Neural progenitor cell (in vitro differentiated cells): ENCODE measurements around the gene PITPNM3. TPM values are rescaled to one million over a fixed set of nuclear protein-coding genes. Genes with fewer than 3 reads are reported as not detected.

Experiments
- DNase-seq: peaks from one replicate; pipeline ENCODE4 v3.0.0-alpha.2; 2016; ENCODE audit warnings: low spot score
- H2AFZ ChIP-seq: fragments of 200-600 bp; sonication (generic); replicated peaks from 2 replicates; pipeline ENCODE4 v1.6.1; 2016; ENCODE audit warnings: antibody characterized with exemption
- H3F3A ChIP-seq: fragments of 200-600 bp; sonication (generic); 2 replicates; pipeline ENCODE4 v1.6.1; 2016; ENCODE audit warnings: antibody characterized with exemption, low read depth
- H3K27ac ChIP-seq: fragments of 200-600 bp; sonication (generic); 2 replicates; pipeline ENCODE4 v1.5.1; 2016; ENCODE audit warnings: mild to moderate bottlenecking
- H3K27me3 ChIP-seq: fragments of 200-600 bp; sonication (generic); 2 replicates; pipeline ENCODE4 v1.6.1; 2016; ENCODE audit warnings: mild to moderate bottlenecking, moderate library complexity
- H3K36me3 ChIP-seq: fragments of 200-600 bp; sonication (generic); 2 replicates; pipeline ENCODE4 v1.5.1; 2016
- H3K4me1 ChIP-seq: fragments of 200-600 bp; sonication (generic); 2 replicates; pipeline ENCODE4 v1.6.1; 2016; ENCODE audit warnings: mixed run types
- H3K4me2 ChIP-seq: fragments of 200-600 bp; sonication (generic); 2 replicates; pipeline ENCODE4 v1.6.1; 2016
- H3K4me3 ChIP-seq: fragments of 200-600 bp; sonication (generic); 2 replicates; pipeline ENCODE4 v1.5.1; 2016
- H3K79me2 ChIP-seq: fragments of 200-600 bp; sonication (generic); 2 replicates; pipeline ENCODE4 v1.6.1; 2016; ENCODE audit warnings: low read depth
- H3K9ac ChIP-seq: fragments of 200-600 bp; sonication (generic); 2 replicates; pipeline ENCODE4 v1.6.1; 2016
- H3K9me3 ChIP-seq: fragments of 200-600 bp; sonication (generic); 2 replicates; pipeline ENCODE4 v1.5.1; 2016; ENCODE audit warnings: low read depth
- H4K20me1 ChIP-seq: fragments of 200-600 bp; sonication (generic); 2 replicates; pipeline ENCODE4 v1.6.1; 2016; ENCODE audit warnings: low read depth
- H3K27ac Mint-ChIP-seq: 3 replicates; pipeline ENCODE4 v1.8.0; 2021; ENCODE audit warnings: mixed read lengths
- H3K27me3 Mint-ChIP-seq: 2 replicates; pipeline ENCODE4 v1.8.0; 2022; ENCODE audit warnings: low read depth, mild to moderate bottlenecking, inconsistent platforms, moderate library complexity, mixed read lengths; ENCODE audit not compliant: insufficient read depth
- H3K36me3 Mint-ChIP-seq: 3 replicates; pipeline ENCODE4 v1.8.0; 2021; ENCODE audit warnings: mixed read lengths
- H3K4me1 Mint-ChIP-seq: 3 replicates; pipeline ENCODE4 v1.8.0; 2021; ENCODE audit warnings: mixed read lengths
- H3K4me3 Mint-ChIP-seq: 3 replicates; pipeline ENCODE4 v1.8.0; 2021; ENCODE audit warnings: mild to moderate bottlenecking, moderate library complexity, mixed read lengths
- H3K9me3 Mint-ChIP-seq: 3 replicates; pipeline ENCODE4 v1.8.0; 2020; ENCODE audit warnings: mixed read lengths
- CTCF ChIP-seq: fragments of 200-600 bp; sonication (generic); IDR thresholded peaks from 2 replicates; pipeline ENCODE4 v1.5.1; 2017; ENCODE audit warnings: antibody characterized with exemption, mild to moderate bottlenecking
- EZH2 ChIP-seq: fragments of 200-600 bp; sonication (generic); IDR thresholded peaks from 2 replicates; pipeline ENCODE4 v1.6.1; 2017; ENCODE audit warnings: antibody characterized with exemption, mild to moderate bottlenecking, moderate library complexity
- EZH2phosphoT487 ChIP-seq: fragments of 200-600 bp; sonication (generic); IDR thresholded peaks from 2 replicates; pipeline ENCODE4 v1.6.1; 2017; ENCODE audit warnings: antibody characterized with exemption
- total RNA-seq: library from RNA; depleted of rRNA; stranded (reverse); fragments of >200 nt; gene quantifications from 2 replicates; pipeline ENCODE4 v1.2.3, GENCODE V29; 2015; ENCODE audit warnings: low replicate concordance

The PITPNM3 gene
- total RNA-seq, 1 donor from 2014 or later = 2.8 TPM

DNA sequence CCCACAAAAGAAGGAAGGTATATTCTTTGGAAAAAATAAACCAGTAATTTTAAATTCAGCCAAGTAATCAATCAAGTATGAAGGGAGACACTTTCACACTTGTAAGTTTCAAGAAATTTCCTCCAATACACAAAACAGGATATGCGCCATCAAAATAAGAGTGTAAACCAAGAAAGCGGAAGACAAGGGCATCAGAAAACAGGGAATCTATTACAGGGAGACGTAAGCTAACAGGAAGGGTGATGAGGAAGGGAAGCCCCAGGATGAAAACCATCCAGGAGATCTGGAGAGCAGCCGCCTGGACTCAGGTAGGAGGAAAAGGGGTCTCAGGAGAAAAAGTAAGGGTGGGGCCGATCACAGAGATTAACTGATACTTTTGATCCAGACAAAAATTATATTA, 31.8 kb upstream of the PITPNM3 start:
- DNase-seq = no peak
- H3K36me3 ChIP-seq = peaks cover 39% of the 10 kb centered on the region

DNA sequence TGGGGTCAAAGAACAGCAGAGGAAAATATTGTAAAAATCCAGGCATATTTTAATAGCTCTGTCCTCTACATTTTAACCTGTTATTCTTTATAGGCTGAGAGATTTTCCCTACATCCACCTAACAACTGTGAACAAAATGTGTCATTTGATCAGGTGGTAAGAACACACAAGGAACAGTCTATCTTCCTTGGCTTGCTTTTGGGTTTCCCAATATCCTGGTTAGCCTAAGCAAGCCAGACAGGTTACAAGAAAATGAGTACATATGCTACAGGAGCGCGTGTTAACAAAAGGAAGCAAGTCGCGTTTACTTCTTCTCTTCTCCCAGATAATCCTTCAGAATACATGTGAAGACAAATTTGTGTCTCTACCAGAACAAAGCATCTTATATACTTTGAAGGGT, 31.0 kb upstream of the PITPNM3 start:
- Mint-ChIP-seq H3K36me3 (peaks cover 63% of the 10 kb centered on the region), H3K4me3 (no peak overlapping the region), H3K27me3 (no peaks in the 10 kb centered on the region), H3K27ac (no peak overlapping the region), H3K4me1 (no peaks in the 10 kb centered on the region), H3K9me3 (peaks cover 22% of the 10 kb centered on the region)
- DNase-seq = no peak
- no peaks in the 10 kb centered on the region for H3K79me2 ChIP-seq
- H3F3A ChIP-seq = no peaks in the 10 kb centered on the region
- no peak overlapping the region for H3K4me2 ChIP-seq
- no peak overlapping the region for H3K27ac ChIP-seq
- no peaks in the 10 kb centered on the region for H4K20me1 ChIP-seq
- H3K4me1 ChIP-seq = no peaks in the 10 kb centered on the region
- no peak overlapping the region for H2AFZ ChIP-seq
- H3K9me3 ChIP-seq = no peaks in the 10 kb centered on the region
- H3K9ac ChIP-seq = no peak overlapping the region
- H3K36me3 ChIP-seq = peaks cover 43% of the 10 kb centered on the region
- TF ChIP-seq EZH2 (no peak), EZH2phosphoT487 (no peak), CTCF (no peak)
- H3K27me3 ChIP-seq = no peaks in the 10 kb centered on the region
- no peak overlapping the region for H3K4me3 ChIP-seq

More for the DNA sequence above, 31.8 kb upstream of the PITPNM3 start:
- no peak overlapping the region for H3K4me3 ChIP-seq
- no peak overlapping the region for H2AFZ ChIP-seq
- no peaks in the 10 kb centered on the region for H3F3A ChIP-seq
- no peak overlapping the region for H3K27ac ChIP-seq
- H3K9ac ChIP-seq = no peak overlapping the region
- Mint-ChIP-seq H3K27ac (no peak overlapping the region), H3K4me3 (no peak overlapping the region), H3K27me3 (no peaks in the 10 kb centered on the region), H3K4me1 (no peaks in the 10 kb centered on the region), H3K9me3 (peaks cover 15% of the 10 kb centered on the region), H3K36me3 (peaks cover 59% of the 10 kb centered on the region)
- H3K9me3 ChIP-seq = no peaks in the 10 kb centered on the region
- TF ChIP-seq CTCF = no peak
- TF ChIP-seq EZH2phosphoT487 = no peak
- TF ChIP-seq EZH2 = no peak
- no peaks in the 10 kb centered on the region for H3K4me1 ChIP-seq
- H4K20me1 ChIP-seq = no peaks in the 10 kb centered on the region
- no peaks in the 10 kb centered on the region for H3K27me3 ChIP-seq
- H3K79me2 ChIP-seq = no peaks in the 10 kb centered on the region
- H3K4me2 ChIP-seq = no peak overlapping the region

GRCh38 chr17:6583411-6583810, 27.1 kb upstream of the PITPNM3 start:
- DNase-seq = no peak
- no peaks in the 10 kb centered on the region for H3F3A ChIP-seq
- H3K27me3 ChIP-seq = no peaks in the 10 kb centered on the region
- no peak overlapping the region for H3K27ac ChIP-seq
- no peak overlapping the region for H3K4me3 Mint-ChIP-seq
- no peaks in the 10 kb centered on the region for H3K79me2 ChIP-seq
- H3K4me1 ChIP-seq = no peaks in the 10 kb centered on the region
- H3K9me3 ChIP-seq = no peaks in the 10 kb centered on the region
- no peak overlapping the region for H3K4me2 ChIP-seq
- no peaks in the 10 kb centered on the region for H3K27me3 Mint-ChIP-seq
- H3K4me1 Mint-ChIP-seq = no peaks in the 10 kb centered on the region
- H3K4me3 ChIP-seq = no peak overlapping the region
- peaks cover 70% of the 10 kb centered on the region for H3K36me3 Mint-ChIP-seq
- H4K20me1 ChIP-seq = no peaks in the 10 kb centered on the region
- H3K36me3 ChIP-seq = peaks cover 53% of the 10 kb centered on the region
- no peak overlapping the region for H3K9ac ChIP-seq
- peaks cover 26% of the 10 kb centered on the region for H3K9me3 Mint-ChIP-seq
- TF ChIP-seq EZH2phosphoT487 (no peak), CTCF (no peak), EZH2 (no peak)
- no peak overlapping the region for H2AFZ ChIP-seq
- no peak overlapping the region for H3K27ac Mint-ChIP-seq
